DMS153 (cell line): ENCODE results near the gene INIP.

ENCODE experiments used
- DNase-seq: peaks from one replicate; lab custom pipeline; 2025; lab: John Stamatoyannopoulos, UW

INIP gene

DNA sequence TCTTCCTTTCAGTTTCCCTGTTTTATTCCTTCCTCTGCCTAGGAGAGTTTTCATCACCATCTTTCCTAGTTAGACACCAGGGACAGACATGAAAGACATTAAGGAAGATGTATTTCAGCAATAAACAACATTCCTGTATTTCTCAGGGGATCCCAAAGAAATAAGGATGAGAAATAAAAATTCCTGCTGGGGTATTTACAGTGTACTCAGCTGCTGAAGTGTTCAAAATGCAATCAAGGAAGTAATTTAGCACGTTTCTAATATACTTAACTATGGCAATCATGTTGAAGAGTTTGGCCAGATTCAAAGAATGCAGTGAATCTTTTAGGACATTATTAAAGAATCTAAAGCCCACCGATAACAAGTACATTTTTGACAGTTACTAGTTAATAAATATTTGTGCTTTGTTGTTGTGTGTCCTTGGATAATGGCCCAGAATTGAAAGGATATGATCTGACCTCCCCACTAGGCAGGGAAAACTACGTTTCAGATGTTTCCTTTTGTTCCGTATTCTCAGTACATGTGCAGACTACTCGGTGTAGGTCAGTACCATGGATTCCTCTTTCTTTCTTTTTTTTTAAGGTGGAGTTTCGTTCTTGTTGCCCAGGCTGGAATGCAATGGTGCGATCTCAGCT lies 46.8 kb downstream of the INIP start:
- no peak for DNase-seq

DNA sequence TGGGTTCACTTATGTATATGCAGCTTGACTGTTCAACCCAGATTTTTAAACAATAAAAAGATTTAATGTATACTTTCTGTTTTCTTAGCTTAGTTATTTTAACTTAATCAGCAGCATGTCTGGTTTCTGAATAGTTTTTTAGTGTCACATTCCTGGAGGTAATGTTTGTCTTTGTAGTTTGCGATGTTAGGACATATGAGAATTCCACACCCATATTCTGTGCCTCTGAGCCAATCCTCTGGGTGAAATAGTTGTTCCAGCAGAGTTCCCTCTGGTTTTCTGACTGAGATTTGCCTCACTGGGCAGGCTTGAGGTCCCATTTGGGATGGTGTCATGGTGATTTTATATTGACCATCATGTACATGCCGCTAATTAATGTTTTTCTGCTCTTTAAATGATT lies 48.6 kb downstream of the INIP start:
- DNase-seq, result no peak

DNA sequence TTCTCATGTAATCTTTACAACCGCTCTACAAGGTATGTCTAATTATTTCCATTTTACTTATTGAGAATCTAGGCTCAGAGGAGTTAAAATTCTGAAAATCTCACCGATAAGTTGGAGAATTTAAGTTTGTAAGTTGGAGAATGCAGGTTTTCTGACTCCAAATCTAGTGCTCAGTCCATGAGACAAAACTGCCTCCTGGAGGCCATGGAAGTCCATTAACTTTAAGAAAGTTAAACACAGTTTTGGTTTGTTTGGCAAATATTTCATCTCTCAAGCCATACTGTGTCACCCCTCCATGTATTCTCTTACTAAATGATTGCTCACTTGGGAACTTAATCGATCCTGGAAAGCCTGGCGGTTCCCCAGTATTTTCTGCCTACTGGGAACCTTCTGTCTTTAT lies 52.6 kb downstream of the INIP start:
- no peak for DNase-seq

DNA sequence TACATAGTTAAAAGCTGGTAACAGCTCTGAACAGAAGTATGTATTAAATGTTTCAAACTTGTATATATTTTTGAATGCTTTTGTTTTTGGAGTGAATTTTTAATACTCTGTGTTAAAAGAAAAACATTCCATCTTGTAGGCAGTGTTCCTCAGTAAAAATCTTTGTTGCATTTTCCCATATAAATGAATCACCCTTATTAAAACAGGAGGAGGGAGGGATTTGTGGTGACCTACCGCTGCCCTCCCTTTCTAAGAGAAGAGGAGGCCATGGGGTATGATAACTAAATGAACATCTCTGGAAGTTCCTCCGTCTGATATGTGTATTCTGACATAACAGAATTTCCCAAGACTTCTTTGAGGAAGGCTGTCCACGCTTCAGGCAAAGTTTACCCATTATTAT lies 53.4 kb downstream of the INIP start:
- no peak for DNase-seq

DNA sequence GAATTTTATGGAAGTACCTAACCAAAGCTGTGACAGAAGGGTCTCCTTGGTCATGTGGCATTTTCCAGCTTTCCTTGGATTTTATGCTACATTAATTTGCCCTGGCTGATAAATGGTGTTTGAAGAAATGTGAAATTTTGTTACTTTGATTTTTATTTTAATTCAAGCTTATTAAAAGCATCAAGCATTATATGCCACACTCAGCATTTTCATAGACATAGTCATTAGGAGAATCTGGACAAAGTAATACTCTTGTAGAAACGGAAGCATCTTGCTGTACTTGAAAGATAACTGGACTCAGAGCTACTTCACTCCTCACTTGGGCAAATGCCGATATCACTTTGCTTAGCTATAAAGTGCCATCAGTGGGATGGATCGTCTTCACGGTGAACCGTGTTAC lies 54.2 kb downstream of the INIP start:
- no peak for DNase-seq

DNA sequence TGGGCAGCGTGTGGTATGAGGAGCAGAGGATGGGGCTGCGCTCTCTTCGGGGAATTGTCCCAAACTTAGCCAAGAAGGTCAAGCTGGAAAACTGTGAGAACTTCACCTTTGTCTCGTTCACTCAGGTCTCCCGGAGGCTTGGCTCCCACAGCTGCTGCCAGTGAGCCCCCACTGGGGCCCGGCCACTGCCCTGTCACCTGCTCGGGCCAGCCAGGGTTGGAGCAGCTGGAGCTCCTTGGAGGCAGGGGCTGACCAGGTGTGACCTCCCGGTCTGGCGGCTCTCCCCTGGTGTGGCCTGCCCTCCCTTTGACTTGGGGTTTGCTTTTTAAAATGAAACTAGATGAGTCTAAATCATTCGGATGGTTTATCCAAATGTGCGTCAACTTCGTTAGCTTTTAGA lies 58.0 kb downstream of the INIP start:
- no peak for DNase-seq

DNA sequence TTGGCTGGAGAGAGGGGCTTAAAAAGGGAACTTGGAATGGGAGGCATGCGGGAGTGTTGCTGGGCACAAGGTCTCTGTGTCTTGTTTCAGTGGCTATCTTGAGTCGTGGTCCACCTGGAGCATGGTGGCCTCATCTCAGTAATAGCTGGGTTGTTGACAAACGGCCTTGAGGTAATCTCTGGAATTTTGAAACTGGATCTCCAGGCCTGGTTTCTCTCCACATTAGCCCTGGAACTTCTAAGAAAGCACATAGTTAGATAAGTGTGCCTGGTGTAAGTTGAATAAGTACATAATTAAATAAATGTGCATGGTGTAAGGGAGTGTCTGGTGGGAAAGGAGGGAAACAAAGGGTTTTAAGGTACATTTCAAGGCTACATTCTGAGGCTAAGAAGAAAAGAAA lies 62.2 kb downstream of the INIP start:
- no peak for DNase-seq

DNA sequence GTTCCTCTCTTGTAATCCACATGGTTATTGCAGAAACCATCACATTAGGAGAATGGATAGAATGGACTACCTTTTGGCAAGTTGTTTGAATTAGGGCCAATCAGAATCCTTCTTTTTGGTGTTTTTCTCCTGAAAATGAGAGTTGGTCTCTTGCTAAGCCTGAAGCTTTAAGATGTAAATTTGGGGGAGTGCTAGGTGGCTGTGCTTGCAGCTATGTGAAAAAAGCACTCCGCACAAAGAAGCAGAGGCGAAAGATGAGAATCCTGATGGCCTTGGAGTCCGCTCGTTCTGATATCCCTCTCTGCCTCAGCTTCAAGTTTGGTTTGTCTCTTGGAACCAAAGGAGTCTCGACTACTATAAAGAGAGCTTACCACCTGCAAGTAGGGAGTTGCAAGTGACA lies 63.6 kb downstream of the INIP start:
- DNase-seq, result no peak

DNA sequence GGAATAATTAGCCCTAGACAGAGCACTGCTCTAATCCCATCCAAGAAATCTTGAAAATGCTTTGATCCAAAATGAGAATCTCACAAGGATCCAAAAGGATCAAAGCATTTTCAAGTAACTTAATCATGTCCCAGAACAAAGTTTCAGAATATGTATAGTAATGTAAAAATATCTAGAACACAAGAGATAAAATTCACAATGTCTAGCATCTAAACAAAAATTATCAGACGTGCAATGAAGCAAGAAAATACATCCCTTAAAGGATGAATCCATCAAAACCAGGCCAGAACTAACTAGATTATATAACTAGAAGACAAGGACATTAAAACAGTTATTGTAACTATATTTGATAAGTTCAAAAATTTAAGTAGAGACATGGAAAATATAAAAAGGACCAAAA lies 69.3 kb downstream of the INIP start:
- DNase-seq, result no peak

DNA sequence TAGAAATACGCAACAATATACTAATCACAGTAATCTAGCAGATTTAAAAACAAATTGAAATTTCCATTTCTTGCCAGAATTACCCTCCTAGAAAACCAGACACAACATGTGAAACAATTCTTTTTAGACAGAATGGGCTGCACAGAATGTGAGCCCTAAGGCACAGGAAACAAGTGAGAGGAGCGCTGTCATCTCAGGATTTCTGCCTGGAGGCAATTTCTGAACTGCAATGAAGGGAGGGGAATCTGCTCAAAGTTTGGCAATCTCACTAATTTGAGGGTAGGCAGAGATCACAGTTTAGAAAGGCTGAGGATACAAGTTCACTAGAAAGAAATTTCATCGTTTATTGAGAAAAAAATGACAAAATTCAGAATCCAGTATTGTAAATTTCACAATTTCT lies 70.3 kb downstream of the INIP start:
- DNase-seq, result no peak

DNA sequence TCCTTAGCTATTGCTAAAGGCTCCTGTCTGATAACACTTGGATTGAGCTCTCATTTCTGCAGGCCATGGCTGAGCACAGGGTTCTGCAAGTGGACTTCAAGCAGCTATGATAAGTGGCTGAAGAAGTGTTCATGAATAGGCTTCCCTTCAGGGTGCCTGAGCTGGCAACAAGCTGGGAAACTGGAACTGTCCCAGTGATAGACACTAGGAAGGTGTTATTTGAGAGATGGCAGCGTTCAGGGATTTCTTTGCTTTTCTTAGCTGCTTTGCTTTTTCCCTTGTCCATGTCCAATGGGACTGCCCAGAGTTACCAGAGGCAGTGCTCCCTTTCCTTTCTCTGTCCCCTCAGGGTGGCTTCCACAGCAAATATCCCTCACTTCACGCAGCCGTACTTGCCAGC lies 75.8 kb downstream of the INIP start:
- DNase-seq, result no peak

DNA sequence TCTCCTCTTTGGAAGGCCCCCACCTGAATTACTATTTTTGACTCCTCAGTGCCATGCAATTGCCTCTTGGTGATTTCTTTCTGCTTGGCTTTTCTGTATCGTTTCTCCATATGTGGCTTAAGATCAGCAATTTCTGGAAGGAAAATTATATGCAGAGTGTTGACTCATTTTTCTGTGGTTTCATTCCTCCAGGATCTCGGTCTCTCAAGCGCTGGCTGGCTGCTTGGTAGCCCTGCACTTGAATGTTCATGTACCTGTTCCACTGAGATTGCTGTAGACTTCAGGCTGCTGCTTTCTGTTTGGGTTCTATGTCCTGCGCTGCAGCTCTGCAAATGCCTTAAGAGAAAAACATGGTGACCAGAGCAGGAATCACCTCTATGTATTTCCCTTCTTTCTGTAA lies 77.6 kb downstream of the INIP start:
- DNase-seq, result no peak
